A673 (cell line): ENCODE results near the gene CDK17.

Experiments
- CTCF ChIP-seq: fragments of 300-800, 200-600 bp; sonication (generic); conservative IDR thresholded peaks from 2 replicates; pipeline ENCODE4 v1.5.1; 2017; ENCODE audit warnings: low read depth, mild to moderate bottlenecking, antibody characterized with exemption, low read length, moderate library complexity, mixed read lengths
- EZH2 ChIP-seq: fragments of 200-600 bp; sonication (generic); IDR thresholded peaks from 2 replicates; pipeline ENCODE4 v1.6.1; 2017; ENCODE audit warnings: borderline replicate concordance, low read depth, mild to moderate bottlenecking, mixed read lengths, antibody characterized with exemption, low read length; ENCODE audit not compliant: poor library complexity, severe bottlenecking

DNA sequence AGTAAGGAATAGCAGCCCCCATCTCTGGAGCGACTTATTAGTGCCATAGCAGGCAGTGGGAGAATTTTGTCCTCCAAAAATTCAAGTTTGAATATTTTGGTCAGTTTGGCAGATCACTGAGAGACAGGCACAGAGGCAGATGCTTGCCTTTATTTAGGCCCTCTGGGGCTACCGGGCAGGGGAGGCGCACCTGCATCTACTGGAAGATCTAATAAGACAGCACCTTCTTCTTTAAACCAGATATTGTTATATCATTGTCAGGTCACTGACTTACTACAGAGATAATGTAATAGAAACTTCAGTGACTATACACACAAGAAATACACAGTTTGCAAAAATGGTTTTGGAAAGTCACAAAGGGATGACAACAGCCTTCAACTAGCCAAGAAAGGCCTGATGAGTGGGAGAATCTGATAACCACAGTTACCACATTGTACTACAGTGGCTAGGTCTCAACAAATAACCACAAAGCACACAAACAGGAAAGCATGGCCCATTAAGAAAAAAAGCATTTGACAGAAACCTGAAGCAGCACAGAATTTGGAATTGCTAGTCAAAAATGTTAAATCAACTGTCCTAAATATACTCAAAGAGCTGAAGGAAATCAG, 56.8 kb downstream of the CDK17 start:
- TF ChIP-seq CTCF: no peak
- TF ChIP-seq EZH2: no peak
